Measurements from ENCODE around the gene TRIM41. TPM values are rescaled to one million over a fixed set of nuclear protein-coding genes. Genes with fewer than 3 reads are reported as not detected.
A peak's percentile ranks its signal among the peaks of the same experiment; 100 is the strongest.

Gene TRIM41
- total RNA-seq, 1 experiment from 2014 or later = 57.6 TPM

- Histone ChIP-seq H3K27me3 (ENCODE audit: insufficient read depth, low read depth) (no peaks in the 10 kb centered on the region), H3K36me3 (ENCODE audit: low read depth) (no peaks in the 10 kb centered on the region), H3K9me2 (ENCODE audit: insufficient read depth) (no peaks in the 10 kb centered on the region), H3K27ac (peak overlapping the region; percentile 25), H3K4me1 (replicated peaks; ENCODE audit: insufficient read depth) (peaks cover 7% of the 10 kb centered on the region; the same call in 1 of the 2 replicates), H2AFZ (peak overlapping the region; percentile 83), H4K20me1 (ENCODE audit: insufficient read depth) (peaks cover 5% of the 10 kb centered on the region), H3F3A (ENCODE audit: insufficient read depth, low read depth) (peaks cover 65% of the 10 kb centered on the region), H3K9me3 (ENCODE audit: insufficient read depth, low read depth) (no peaks in the 10 kb centered on the region), H3K4me3 (peak overlapping the region; percentile 70), H3K79me2 (ENCODE audit: low read depth) (peaks cover 1% of the 10 kb centered on the region), H3K4me2 (peak overlapping the region; percentile 72)
- DNase-seq = no peak
- intact Hi-C loops (cut with micrococcal nuclease; ENCODE audit: unreplicated experiment) = loop anchor here (1.0 kb wide), 2 partner anchors 11 to 27 kb away; no protein-coding TSS in a partner anchor
- TF ChIP-seq, protein P1, sequence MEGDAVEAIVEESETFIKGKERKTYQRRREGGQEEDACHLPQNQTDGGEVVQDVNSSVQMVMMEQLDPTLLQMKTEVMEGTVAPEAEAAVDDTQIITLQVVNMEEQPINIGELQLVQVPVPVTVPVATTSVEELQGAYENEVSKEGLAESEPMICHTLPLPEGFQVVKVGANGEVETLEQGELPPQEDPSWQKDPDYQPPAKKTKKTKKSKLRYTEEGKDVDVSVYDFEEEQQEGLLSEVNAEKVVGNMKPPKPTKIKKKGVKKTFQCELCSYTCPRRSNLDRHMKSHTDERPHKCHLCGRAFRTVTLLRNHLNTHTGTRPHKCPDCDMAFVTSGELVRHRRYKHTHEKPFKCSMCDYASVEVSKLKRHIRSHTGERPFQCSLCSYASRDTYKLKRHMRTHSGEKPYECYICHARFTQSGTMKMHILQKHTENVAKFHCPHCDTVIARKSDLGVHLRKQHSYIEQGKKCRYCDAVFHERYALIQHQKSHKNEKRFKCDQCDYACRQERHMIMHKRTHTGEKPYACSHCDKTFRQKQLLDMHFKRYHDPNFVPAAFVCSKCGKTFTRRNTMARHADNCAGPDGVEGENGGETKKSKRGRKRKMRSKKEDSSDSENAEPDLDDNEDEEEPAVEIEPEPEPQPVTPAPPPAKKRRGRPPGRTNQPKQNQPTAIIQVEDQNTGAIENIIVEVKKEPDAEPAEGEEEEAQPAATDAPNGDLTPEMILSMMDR (conservative IDR thresholded peaks at IDR 0.05) = no peak
- ChIA-PET POLR2A (ENCODE audit: unreplicated experiment) (no interaction called here), CTCF (no interaction called here)
- no TSS peak for BruUV-seq (replicated peaks)
Measured at GRCh38 chr5:181218795-181219124, 4.3 kb upstream of the TRIM41 start.

DNA sequence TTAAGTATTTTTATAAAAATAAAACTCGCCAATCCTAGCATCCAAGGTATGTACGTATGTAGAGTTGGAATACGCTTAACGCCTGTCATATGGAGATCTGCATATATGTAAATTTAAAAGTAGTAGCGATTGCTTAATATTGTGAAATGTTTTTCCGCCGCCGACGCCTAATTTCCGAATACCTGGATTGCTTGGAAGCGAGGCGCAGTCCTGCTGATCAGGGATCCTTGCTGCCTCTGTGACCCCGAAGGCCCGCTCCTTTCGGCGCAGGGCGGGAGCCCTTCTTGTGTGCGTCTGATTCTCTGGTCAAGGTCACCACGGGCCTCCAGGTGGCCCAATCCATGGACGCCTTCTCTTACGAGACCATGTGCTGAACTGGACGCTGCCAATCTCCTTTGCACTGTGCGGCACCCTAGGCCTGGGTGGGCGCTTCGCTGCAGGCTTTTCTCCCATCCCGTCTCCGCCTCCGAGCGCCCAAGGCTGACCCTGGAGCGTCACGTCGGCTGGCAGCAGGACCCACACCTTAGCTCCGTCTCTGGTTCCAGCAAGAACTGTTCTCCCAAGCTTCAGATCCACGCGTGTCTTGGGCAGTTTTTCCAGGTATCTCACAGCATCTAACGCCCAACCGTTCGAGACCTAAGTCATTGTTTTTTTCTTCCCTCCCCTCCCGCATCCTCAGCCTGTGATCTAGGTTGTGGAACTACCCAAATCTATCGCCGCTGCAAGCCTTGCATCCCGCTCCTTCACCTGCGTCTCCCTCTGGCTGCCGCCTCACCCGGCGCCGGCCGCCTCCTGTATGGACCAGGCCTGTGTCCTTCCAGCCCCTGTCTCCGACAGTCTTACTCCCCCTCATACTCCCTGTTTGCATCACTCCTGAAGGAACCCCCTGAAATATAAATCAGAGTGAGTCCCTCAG lies 3.6 kb upstream of the TRIM41 start:
- Histone ChIP-seq H3K4me1 (replicated peaks; ENCODE audit: insufficient read depth) (peaks cover 10% of the 10 kb centered on the region; the same call in 1 of the 2 replicates), H3K36me3 (ENCODE audit: low read depth) (no peaks in the 10 kb centered on the region), H4K20me1 (ENCODE audit: insufficient read depth) (peaks cover 5% of the 10 kb centered on the region), H2AFZ (no peak overlapping the region), H3K9me2 (ENCODE audit: insufficient read depth) (no peaks in the 10 kb centered on the region), H3K9me3 (ENCODE audit: insufficient read depth, low read depth) (no peaks in the 10 kb centered on the region), H3K27me3 (ENCODE audit: insufficient read depth, low read depth) (no peaks in the 10 kb centered on the region), H3K4me2 (peak overlapping the region; percentile 72; the same call in 1 of the 2 replicates), H3K27ac (no peak overlapping the region), H3K4me3 (no peak overlapping the region), H3K79me2 (ENCODE audit: low read depth) (peaks cover 9% of the 10 kb centered on the region), H3F3A (ENCODE audit: insufficient read depth, low read depth) (peaks cover 63% of the 10 kb centered on the region)
- no TSS peak for BruUV-seq (replicated peaks)
- DNase-seq = no peak
- no peak for TF ChIP-seq EZH2 (IDR thresholded peaks at IDR 0.05; ENCODE audit: low read depth)
- TF ChIP-seq, protein P1 (conservative IDR thresholded peaks at IDR 0.05) = no peak
- intact Hi-C loops (cut with micrococcal nuclease; ENCODE audit: unreplicated experiment) = loop anchor here (10.0 kb wide), 1 partner anchor 415 kb away; the partner anchor contains the start of gene MGAT1
- CTCF ChIA-PET = no interaction called here
- POLR2A ChIA-PET (ENCODE audit: unreplicated experiment) = no interaction called here

DNA sequence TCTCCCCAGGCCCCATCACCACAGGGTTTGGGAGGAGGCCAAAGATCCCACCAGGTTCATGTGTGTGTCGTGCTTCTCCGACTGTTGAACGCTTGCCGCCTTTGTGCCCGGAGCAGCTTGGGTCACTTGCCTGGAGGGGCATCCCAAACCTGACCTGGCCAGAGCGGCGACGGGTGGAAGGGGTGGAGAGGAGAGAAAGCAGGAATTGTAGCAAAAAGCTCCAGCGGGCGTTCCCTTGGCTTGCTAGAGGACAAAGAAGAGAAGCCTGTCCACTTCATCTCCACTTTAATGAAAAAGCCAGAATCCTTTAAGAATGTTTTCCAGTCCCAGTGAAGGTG lies 2.9 kb upstream of the TRIM41 start:
- peaks cover 17% of the 10 kb centered on the region; the same call in 1 of the 2 replicates for H3K4me1 ChIP-seq (replicated peaks; ENCODE audit: insufficient read depth)
- H2AFZ ChIP-seq = no peak overlapping the region
- TF ChIP-seq, protein P1 (conservative IDR thresholded peaks at IDR 0.05) = no peak
- no peak for TF ChIP-seq EZH2 (IDR thresholded peaks at IDR 0.05; ENCODE audit: low read depth)
- H3K4me2 ChIP-seq = no peak overlapping the region
- H3K27ac ChIP-seq = no peak overlapping the region
- DNase-seq = no peak
- no peaks in the 10 kb centered on the region for H3K27me3 ChIP-seq (ENCODE audit: insufficient read depth, low read depth)
- no peaks in the 10 kb centered on the region for H3K36me3 ChIP-seq (ENCODE audit: low read depth)
- intact Hi-C loops (cut with micrococcal nuclease; ENCODE audit: unreplicated experiment) = loop anchor here (10.0 kb wide), 1 partner anchor 415 kb away; the partner anchor contains the start of gene MGAT1
- peaks cover 62% of the 10 kb centered on the region for H3F3A ChIP-seq (ENCODE audit: insufficient read depth, low read depth)
- no peak overlapping the region for H3K4me3 ChIP-seq
- CTCF ChIA-PET = no interaction called here
- H3K9me2 ChIP-seq (ENCODE audit: insufficient read depth) = no peaks in the 10 kb centered on the region
- no TSS peak for BruUV-seq (replicated peaks)
- peaks cover 15% of the 10 kb centered on the region for H3K79me2 ChIP-seq (ENCODE audit: low read depth)
- POLR2A ChIA-PET (ENCODE audit: unreplicated experiment) = no interaction called here
- no peaks in the 10 kb centered on the region for H3K9me3 ChIP-seq (ENCODE audit: insufficient read depth, low read depth)
- peaks cover 5% of the 10 kb centered on the region for H4K20me1 ChIP-seq (ENCODE audit: insufficient read depth)
